ENCODE results near the gene ITGA7.

Gene ITGA7

GRCh38 chr12:55647027-55647426 is 60.7 kb downstream of the ITGA7 start:
- Histone ChIP-seq H3K9me3 (ENCODE audit: control insufficient read depth, insufficient read depth, low read length) (peaks cover 18% of the 10 kb centered on the region), H3K4me3 (ENCODE audit: low read length) (no peak overlapping the region; the same call in 1 of the 2 replicates), H4K20me1 (ENCODE audit: control insufficient read depth, insufficient read depth, low read depth, low read length) (no peaks in the 10 kb centered on the region), H3K9me2 (replicated peaks; ENCODE audit: control insufficient read depth, low read length) (no peaks in the 10 kb centered on the region), H3F3A (ENCODE audit: control insufficient read depth, insufficient read depth) (0 out of 2 replicates have a peak, but pooled peaks cover 3% of the 10 kb centered on the region), H3K4me1 (ENCODE audit: control insufficient read depth, low read length) (peaks cover 37% of the 10 kb centered on the region), H3K79me2 (ENCODE audit: control insufficient read depth, low read length) (no peaks in the 10 kb centered on the region), H3K27ac (ENCODE audit: low read depth, low read length) (no peak overlapping the region), H3K27me3 (ENCODE audit: control insufficient read depth, low read length) (no peaks in the 10 kb centered on the region), H3K36me3 (ENCODE audit: control insufficient read depth, low read length) (peaks cover 7% of the 10 kb centered on the region; the same call in 1 of the 2 replicates), H3K4me2 (ENCODE audit: low read length) (peak overlapping the region; percentile 53; the same call in 1 of the 2 replicates)
- no peak for TF ChIP-seq EZH2phosphoT487 (IDR thresholded peaks at IDR 0.05; ENCODE audit: borderline replicate concordance, low read length)
- no peak for TF ChIP-seq CTCF (IDR thresholded peaks at IDR 0.05; ENCODE audit: low read depth, low read length, poor library complexity, severe bottlenecking)

- Histone ChIP-seq H3K4me2 (ENCODE audit: low read length) (no peak overlapping the region), H3K9me2 (replicated peaks; ENCODE audit: control insufficient read depth, low read length) (no peaks in the 10 kb centered on the region), H3K27ac (ENCODE audit: low read depth, low read length) (no peak overlapping the region), H3K36me3 (ENCODE audit: control insufficient read depth, low read length) (peaks cover 7% of the 10 kb centered on the region; the same call in 1 of the 2 replicates), H3K9me3 (ENCODE audit: control insufficient read depth, insufficient read depth, low read length) (peaks cover 8% of the 10 kb centered on the region), H3F3A (ENCODE audit: control insufficient read depth, insufficient read depth) (0 out of 2 replicates have a peak, but pooled peaks cover 3% of the 10 kb centered on the region), H3K4me3 (ENCODE audit: low read length) (no peak overlapping the region), H4K20me1 (ENCODE audit: control insufficient read depth, insufficient read depth, low read depth, low read length) (no peaks in the 10 kb centered on the region), H3K4me1 (ENCODE audit: control insufficient read depth, low read length) (peaks cover 42% of the 10 kb centered on the region), H3K79me2 (ENCODE audit: control insufficient read depth, low read length) (no peaks in the 10 kb centered on the region), H3K27me3 (ENCODE audit: control insufficient read depth, low read length) (no peaks in the 10 kb centered on the region)
- TF ChIP-seq EZH2phosphoT487 (IDR thresholded peaks at IDR 0.05; ENCODE audit: borderline replicate concordance, low read length): no peak
- TF ChIP-seq CTCF (IDR thresholded peaks at IDR 0.05; ENCODE audit: low read depth, low read length, poor library complexity, severe bottlenecking): no peak
These were observed 63.1 kb downstream of the ITGA7 start for GRCh38 chr12:55644591-55644990.

- H3K9me3 ChIP-seq (ENCODE audit: control insufficient read depth, insufficient read depth, low read length): peaks cover 8% of the 10 kb centered on the region
- TF ChIP-seq EZH2phosphoT487 (IDR thresholded peaks at IDR 0.05; ENCODE audit: borderline replicate concordance, low read length) (no peak), CTCF (IDR thresholded peaks at IDR 0.05; ENCODE audit: low read depth, low read length, poor library complexity, severe bottlenecking) (no peak)
- H3K4me3 ChIP-seq (ENCODE audit: low read length): peak overlapping the region; percentile 71
- 0 out of 2 replicates have a peak, but pooled peaks cover 3% of the 10 kb centered on the region for H3F3A ChIP-seq (ENCODE audit: control insufficient read depth, insufficient read depth)
- H3K4me1 ChIP-seq (ENCODE audit: control insufficient read depth, low read length): peaks cover 42% of the 10 kb centered on the region
- H3K9me2 ChIP-seq (replicated peaks; ENCODE audit: control insufficient read depth, low read length): no peaks in the 10 kb centered on the region
- no peaks in the 10 kb centered on the region for H3K27me3 ChIP-seq (ENCODE audit: control insufficient read depth, low read length)
- H3K27ac ChIP-seq (ENCODE audit: low read depth, low read length): peak overlapping the region; percentile 83
- no peaks in the 10 kb centered on the region for H4K20me1 ChIP-seq (ENCODE audit: control insufficient read depth, insufficient read depth, low read depth, low read length)
- H3K4me2 ChIP-seq (ENCODE audit: low read length): peak overlapping the region; percentile 95
- no peaks in the 10 kb centered on the region for H3K79me2 ChIP-seq (ENCODE audit: control insufficient read depth, low read length)
- H3K36me3 ChIP-seq (ENCODE audit: control insufficient read depth, low read length): peaks cover 7% of the 10 kb centered on the region; the same call in 1 of the 2 replicates
These were observed 65.0 kb downstream of the ITGA7 start for GRCh38 chr12:55642669-55643068.
